Gastrocnemius medialis (tissue), 4 donors: ENCODE data around the gene POLR3B. TPM values are rescaled to one million over a fixed set of nuclear protein-coding genes. Genes with fewer than 3 reads are reported as not detected.

Experiments used
- ATAC-seq, 2 donors: fragments of 150-250 bp; one replicate each; pipeline ENCODE4 v1.9.1; 2016
- DNase-seq, 2 donors: peaks; one replicate each; pipeline ENCODE4 v3.0.0-alpha.2; 2019
- H3K27ac ChIP-seq, 4 donors: fragments of 200-600 bp; sonication (generic); 1 replicate in 1 of 4; 2 replicates in 3 of 4; pipeline ENCODE4 v1.5.1; 2016 to 2018; ENCODE audit warnings: mild to moderate bottlenecking in 2 of 4, moderate library complexity in 1 of 4
- H3K27me3 ChIP-seq, 3 donors: fragments of 200-600 bp; sonication (generic) in 2 of 3; 1 replicate in 1 of 3; 2 replicates in 2 of 3; pipeline versions ENCODE4 v1.5.1 to v1.6.0; 2016 to 2019; ENCODE audit warnings: mild to moderate bottlenecking in 1 of 3, moderate library complexity in 1 of 3
- H3K36me3 ChIP-seq, 2 donors: fragments of 200-600 bp; sonication (generic) in 1 of 2; one replicate each; pipeline ENCODE4 v1.5.1; 2017 to 2018
- H3K4me1 ChIP-seq, 2 donors: fragments of 200-600 bp; sonication (generic) in 1 of 2; one replicate each; pipeline ENCODE4 v1.5.1; 2016 to 2017; ENCODE audit warnings: mild to moderate bottlenecking in 2 of 2
- H3K4me3 ChIP-seq, 4 donors: fragments of 200-600 bp; sonication (generic) in 3 of 4; 1 replicate in 1 of 4; 2 replicates in 3 of 4; pipeline ENCODE4 v1.5.1; 2016 to 2019; ENCODE audit warnings: mild to moderate bottlenecking in 2 of 4
- H3K9me3 ChIP-seq, 3 donors: fragments of 200-600 bp; sonication (generic) in 2 of 3; 1 replicate in 1 of 3; 2 replicates in 2 of 3; pipeline ENCODE4 v1.5.1; 2016 to 2019
- CTCF ChIP-seq, 5 experiments: fragments of 450-650 bp in 3 of 5; fragments of 200-600 bp in 2 of 5; sonication (generic) in 2 of 5; IDR thresholded peaks in 4 of 5; conservative IDR thresholded peaks in 1 of 5; 1 replicate in 4 of 5; 2 replicates in 1 of 5; pipeline ENCODE4 v1.5.1; 2016 to 2019; ENCODE audit warnings: antibody characterized with exemption in 5 of 5, mild to moderate bottlenecking in 3 of 5, moderate library complexity in 3 of 5
- POLR2A ChIP-seq, 2 donors: fragments of 450-650 bp; IDR thresholded peaks; one replicate each; pipeline ENCODE4 v1.6.1; 2017; ENCODE audit warnings: antibody characterized with exemption in 2 of 2, mild to moderate bottlenecking in 2 of 2, moderate library complexity in 2 of 2
- in situ Hi-C, 4 donors: fragments of 200-750 bp; cut with MboI; loops; one replicate each; pipeline versions ENCODE4 v1.15.0 to v1.8.0; 2017; ENCODE audit warnings: low sequenced_read_pairs in 4 of 4
- intact Hi-C: fragments of 100-400 bp; cut with DNase I; formaldehyde crosslinking; loops from one replicate; pipeline ENCODE4 v1.15.1; 2023; ENCODE audit warnings: low total_unique reads
- total RNA-seq, 4 donors: library from RNA; depleted of rRNA; stranded (reverse); fragments of >200 nt; gene quantifications; one replicate each; pipeline versions ENCODE4 v1.1.0 to v1.2.3, GENCODE V29; 2016

Gene POLR3B
- total RNA-seq, 4 donors from 2014 or later, result 4.2 to 9.5 (median 6.4) TPM

GRCh38 chr12:106412563-106412962, 55.0 kb downstream of the POLR3B start:
- intact Hi-C loops, result no loop called here
- H3K36me3 ChIP-seq, result peaks cover 0 to 5% of the 10 kb centered on the region in 2 donors

DNA sequence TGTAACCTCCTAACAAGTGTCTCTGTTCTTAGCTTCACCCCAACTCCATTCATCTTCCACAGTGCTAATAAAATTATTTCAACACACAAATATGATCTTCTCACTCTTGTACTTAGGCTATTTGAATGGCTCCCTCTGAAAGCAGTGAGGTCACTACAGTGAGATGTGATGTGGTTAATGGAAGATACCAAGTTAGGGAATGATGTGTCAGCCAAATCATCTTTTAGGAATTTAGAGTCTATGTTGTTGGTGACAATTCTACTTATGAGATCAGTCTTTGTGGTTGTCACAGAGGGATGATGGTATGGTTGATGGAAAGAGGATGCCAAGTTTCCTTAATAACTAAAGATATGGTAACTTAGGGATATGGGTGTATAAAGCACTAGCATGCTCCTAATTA, 57.6 kb downstream of the POLR3B start:
- TF ChIP-seq POLR2A (IDR thresholded peaks at IDR 0.05), result no peak
- TF ChIP-seq CTCF (IDR thresholded peaks at IDR 0.05 in 4 of 5, conservative IDR thresholded peaks at IDR 0.05 in 1 of 5), result no peak
- no peak overlapping the region for H3K4me3 ChIP-seq
- H3K27ac ChIP-seq, result no peak overlapping the region
- ATAC-seq, result no peak
- H3K4me1 ChIP-seq, result no peaks in the 10 kb centered on the region
- no peaks in the 10 kb centered on the region for H3K9me3 ChIP-seq
- in situ Hi-C loops (no loop called here), intact Hi-C loops (no loop called here)
- no peaks in the 10 kb centered on the region for H3K27me3 ChIP-seq
- DNase-seq, result no peak
- H3K36me3 ChIP-seq, result peaks cover 0 to 5% of the 10 kb centered on the region in 2 donors

More at GRCh38 chr12:106412563-106412962, 55.0 kb downstream of the POLR3B start:
- in situ Hi-C loops, result no loop called here
- Histone ChIP-seq H3K27ac (no peak overlapping the region), H3K4me1 (no peaks in the 10 kb centered on the region), H3K4me3 (no peak overlapping the region), H3K9me3 (no peaks in the 10 kb centered on the region), H3K27me3 (no peaks in the 10 kb centered on the region)
- no peak for DNase-seq
- TF ChIP-seq POLR2A (IDR thresholded peaks at IDR 0.05), result no peak
- TF ChIP-seq CTCF (IDR thresholded peaks at IDR 0.05 in 4 of 5, conservative IDR thresholded peaks at IDR 0.05 in 1 of 5), result no peak
- ATAC-seq, result no peak

DNA sequence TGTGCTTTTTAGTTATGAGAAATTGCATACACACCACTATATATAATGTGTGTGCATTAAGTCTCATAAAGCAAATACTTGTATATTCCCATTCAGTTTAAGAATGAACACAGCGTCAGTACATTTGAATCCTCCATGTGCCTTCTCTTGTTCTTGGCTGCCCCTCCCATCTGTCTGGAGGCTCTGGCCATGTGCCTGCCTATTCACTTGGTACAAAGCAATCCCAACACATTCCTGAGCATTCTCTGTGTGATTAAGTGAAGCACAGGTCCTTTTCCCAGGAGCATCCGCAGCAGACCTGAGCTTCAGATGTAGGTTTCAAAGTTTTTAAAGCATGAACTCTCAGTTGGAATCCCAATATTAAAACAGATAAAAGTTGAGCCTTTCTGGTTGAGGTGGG, 58.7 kb downstream of the POLR3B start:
- intact Hi-C loops, result no loop called here
- H3K27ac ChIP-seq, result no peak overlapping the region
- no peak for TF ChIP-seq POLR2A (IDR thresholded peaks at IDR 0.05)
- TF ChIP-seq CTCF (IDR thresholded peaks at IDR 0.05 in 4 of 5, conservative IDR thresholded peaks at IDR 0.05 in 1 of 5), result no peak
- no peak for DNase-seq
- H3K4me1 ChIP-seq, result no peaks in the 10 kb centered on the region
- no peak for ATAC-seq
- peaks cover 0 to 2% of the 10 kb centered on the region in 2 donors for H3K36me3 ChIP-seq
- no peaks in the 10 kb centered on the region for H3K27me3 ChIP-seq
- in situ Hi-C loops, result no loop called here
- H3K9me3 ChIP-seq, result no peaks in the 10 kb centered on the region
- no peak overlapping the region for H3K4me3 ChIP-seq

DNA sequence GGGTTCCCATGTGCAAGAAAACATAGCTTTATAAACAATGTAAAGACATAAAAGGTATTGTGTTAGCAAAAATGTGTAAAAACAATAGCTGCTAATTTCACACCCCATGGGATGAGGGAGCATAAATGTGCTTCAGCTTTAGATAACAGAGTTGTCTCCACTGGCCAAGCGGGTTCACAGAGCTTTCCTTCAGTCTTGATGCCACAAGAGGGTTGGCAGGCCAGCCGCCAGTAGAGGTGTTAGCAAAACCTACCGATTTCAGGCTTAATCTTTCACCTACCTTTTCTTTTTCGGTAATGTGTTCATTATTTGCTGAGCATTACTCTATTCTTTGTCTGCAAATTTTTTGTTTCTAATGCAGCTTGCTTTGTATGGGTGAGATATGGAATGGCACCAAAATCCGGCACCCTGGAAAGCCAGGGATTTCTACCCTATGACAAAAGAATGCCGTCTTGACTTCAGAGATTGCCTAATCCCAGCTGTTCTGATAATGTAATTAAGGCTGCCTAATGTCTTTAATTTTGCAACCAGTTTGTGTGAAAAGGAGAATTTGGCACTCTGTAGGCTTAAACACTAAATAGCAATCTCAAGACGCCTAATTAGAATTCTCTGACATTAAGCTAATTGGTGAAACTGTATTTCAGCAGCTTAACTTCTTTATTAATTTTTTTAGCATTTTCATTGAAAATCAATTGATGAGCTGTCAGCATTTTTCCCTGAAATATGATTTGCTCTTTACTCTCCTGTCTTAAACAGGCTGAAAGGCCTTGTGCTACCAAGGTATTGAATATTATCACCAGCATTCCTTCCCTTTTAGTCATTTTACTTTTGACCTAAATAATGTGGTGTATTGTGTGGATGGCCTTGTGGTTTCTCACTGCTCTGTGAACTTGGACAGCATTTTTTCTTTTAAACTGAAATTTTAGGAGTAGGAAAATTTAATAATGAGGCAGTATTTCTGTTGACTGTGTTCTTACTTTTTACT, 60.7 kb downstream of the POLR3B start:
- TF ChIP-seq CTCF (IDR thresholded peaks at IDR 0.05 in 4 of 5, conservative IDR thresholded peaks at IDR 0.05 in 1 of 5) (no peak), POLR2A (IDR thresholded peaks at IDR 0.05) (no peak)
- H3K27ac ChIP-seq, result no peak overlapping the region
- intact Hi-C loops (no loop called here), in situ Hi-C loops (no loop called here)
- DNase-seq (no peak), ATAC-seq (no peak)
- H3K4me1 ChIP-seq, result no peaks in the 10 kb centered on the region
- H3K4me3 ChIP-seq, result no peak overlapping the region
- H3K27me3 ChIP-seq, result no peaks in the 10 kb centered on the region
- no peaks in the 10 kb centered on the region for H3K9me3 ChIP-seq
- H3K36me3 ChIP-seq, result no peaks in the 10 kb centered on the region
